GM06990 (cell line): Measurements from ENCODE around the gene HRH1.

Experiments used
- DNase-seq: peaks from one replicate; pipeline ENCODE4 v3.0.0-alpha.2; 2011; ENCODE audit not compliant: insufficient read length; ENCODE audit errors: extremely low read depth
- H3K27me3 ChIP-seq: replicated peaks from 2 replicates; pipeline ENCODE4 v1.6.0; 2011; ENCODE audit warnings: low read length; ENCODE audit not compliant: control insufficient read depth, insufficient read depth
- H3K36me3 ChIP-seq: 2 replicates; pipeline ENCODE4 v1.5.1; 2011; ENCODE audit warnings: low read length; ENCODE audit not compliant: control insufficient read depth, insufficient read depth
- H3K4me3 ChIP-seq: replicated peaks from 2 replicates; pipeline ENCODE4 v1.5.1; 2011; ENCODE audit warnings: low read depth, mild to moderate bottlenecking, control low read depth, low read length
- CTCF ChIP-seq: IDR thresholded peaks from 2 replicates; pipeline ENCODE4 v1.5.1; 2011; ENCODE audit warnings: low read length, control low read depth, mild to moderate bottlenecking, inconsistent platforms; ENCODE audit not compliant: insufficient read depth, poor library complexity, severe bottlenecking

Gene HRH1

GRCh38 chr3:11118181-11118682, 36.1 kb upstream of the HRH1 start:
- no peaks in the 10 kb centered on the region for H3K36me3 ChIP-seq
- no peak for TF ChIP-seq CTCF
- no peaks in the 10 kb centered on the region; the same call in none of the 2 replicates for H3K27me3 ChIP-seq
- H3K4me3 ChIP-seq = no peak overlapping the region
- DNase-seq = no peak

- no peak for DNase-seq
- TF ChIP-seq CTCF = no peak
- H3K4me3 ChIP-seq = no peak overlapping the region
- no peaks in the 10 kb centered on the region; the same call in none of the 2 replicates for H3K27me3 ChIP-seq
- H3K36me3 ChIP-seq = no peaks in the 10 kb centered on the region
Observed at GRCh38 chr3:11120091-11120805, 34.0 kb upstream of the HRH1 start.

GRCh38 chr3:11126653-11127052, 27.6 kb upstream of the HRH1 start:
- no peak overlapping the region for H3K4me3 ChIP-seq
- TF ChIP-seq CTCF = no peak
- H3K36me3 ChIP-seq = no peaks in the 10 kb centered on the region
- DNase-seq = no peak
- peaks cover 2% of the 10 kb centered on the region for H3K27me3 ChIP-seq

- no peaks in the 10 kb centered on the region for H3K36me3 ChIP-seq
- H3K4me3 ChIP-seq = no peak overlapping the region
- no peak for TF ChIP-seq CTCF
- no peak for DNase-seq
- H3K27me3 ChIP-seq = peaks cover 2% of the 10 kb centered on the region
Observed at GRCh38 chr3:11128682-11129632, 25.3 kb upstream of the HRH1 start.

- no peak for TF ChIP-seq CTCF
- Histone ChIP-seq H3K4me3 (no peak overlapping the region), H3K36me3 (no peaks in the 10 kb centered on the region), H3K27me3 (peaks cover 2% of the 10 kb centered on the region)
- DNase-seq = no peak
Observed at GRCh38 chr3:11130385-11130784, 23.9 kb upstream of the HRH1 start.
